Endothelial cell of umbilical vein (primary cell): Measurements from ENCODE around the gene TSSC4. TPM values are rescaled to one million over a fixed set of nuclear protein-coding genes. Genes with fewer than 3 reads are reported as not detected.

Experiments
- BruUV-seq: library from RNA; stranded (reverse); fragments of 400-500 nt; replicated peaks from 2 replicates; lab custom pipeline; 2021; lab: Mats Ljungman, UMichigan
- CTCF ChIA-PET: fragments of 300-600, 350-600 bp; sonication (Branson Sonifier 250); formaldehyde crosslinking; loops from one replicate; lab custom pipeline; 2021; ENCODE audit warnings: antibody characterized with exemption, inconsistent platforms; lab: Charles Lee
- POLR2A ChIA-PET: fragments of 300-600, 350-600 bp; sonication (Branson Sonifier 250); formaldehyde crosslinking; loops from one replicate; lab custom pipeline; 2021; ENCODE audit warnings: antibody characterized with exemption, inconsistent platforms; lab: Charles Lee
- DNase-seq: peaks from one replicate; pipeline ENCODE4 v3.0.0-alpha.2; 2011; ENCODE audit warnings: low read depth, low spot score
- FAIRE-seq: peaks from 2 replicates; lab custom pipeline; 2011; peaks lifted over from hg19 to GRCh38; lab: Jason Lieb, UNC
- H2AFZ ChIP-seq: 2 replicates; pipeline ENCODE4 v1.6.0; 2012; ENCODE audit warnings: low read depth, low read length, control low read depth, inconsistent platforms
- H3K27ac ChIP-seq: 2 replicates; pipeline ENCODE4 v1.5.1; 2011; ENCODE audit warnings: low read depth, mild to moderate bottlenecking, control low read depth, low read length, moderate library complexity; ENCODE audit not compliant: insufficient read depth
- H3K27me3 ChIP-seq, 2 experiments: 2 replicates each; pipeline versions ENCODE4 v1.6.0 to v1.6.1; 2011; ENCODE audit warnings: low read length in 2 of 2, mixed read lengths in 1 of 2; ENCODE audit not compliant: control insufficient read depth in 2 of 2, insufficient read depth in 2 of 2
- H3K36me3 ChIP-seq, 2 experiments: 2 replicates in 1 of 2; 3 replicates in 1 of 2; pipeline ENCODE4 v1.5.1; 2011; ENCODE audit warnings: low read length in 2 of 2, mild to moderate bottlenecking in 1 of 2, moderate library complexity in 1 of 2; ENCODE audit not compliant: control insufficient read depth in 2 of 2, insufficient read depth in 2 of 2; ENCODE audit errors: extremely low read depth in 1 of 2
- H3K4me1 ChIP-seq: 3 replicates; pipeline ENCODE4 v1.5.1; 2011; ENCODE audit warnings: mild to moderate bottlenecking, low read length; ENCODE audit not compliant: control insufficient read depth, insufficient read depth; ENCODE audit errors: extremely low read depth
- H3K4me2 ChIP-seq: 2 replicates; pipeline ENCODE4 v1.6.1; 2011; ENCODE audit warnings: low read length, control low read depth, mixed read lengths; ENCODE audit not compliant: insufficient read depth
- H3K4me3 ChIP-seq, 3 experiments: fragments of 200-600 bp in 1 of 3; sonication (generic), shearing (Covaris generic) in 1 of 3; replicated peaks in 1 of 3; 2 replicates each; pipeline ENCODE4 v1.5.1; 2011 to 2016; ENCODE audit warnings: control low read depth in 3 of 3, low read length in 3 of 3, mild to moderate bottlenecking in 2 of 3, inconsistent platforms in 1 of 3, low read depth in 1 of 3, moderate library complexity in 1 of 3; ENCODE audit not compliant: insufficient read depth in 1 of 3
- H3K79me2 ChIP-seq: 2 replicates; pipeline ENCODE4 v1.6.0; 2012; ENCODE audit warnings: low read length, inconsistent platforms; ENCODE audit not compliant: control insufficient read depth, insufficient read depth
- H3K9ac ChIP-seq: replicated peaks from 2 replicates; pipeline ENCODE3; 2011; ENCODE audit warnings: low read length, control low read depth; ENCODE audit not compliant: insufficient read depth; ENCODE audit errors: extremely low read depth
- H3K9me1 ChIP-seq: replicated peaks from 3 replicates; pipeline ENCODE4 v1.6.0; 2011; ENCODE audit warnings: mild to moderate bottlenecking, low read length; ENCODE audit not compliant: control insufficient read depth, insufficient read depth; ENCODE audit errors: extremely low read depth
- H3K9me3 ChIP-seq: replicated peaks from 2 replicates; pipeline ENCODE4 v1.5.1; 2012; ENCODE audit warnings: low read length, inconsistent platforms; ENCODE audit not compliant: control insufficient read depth, insufficient read depth
- H4K20me1 ChIP-seq: replicated peaks from 2 replicates; pipeline ENCODE3; 2011; ENCODE audit warnings: mild to moderate bottlenecking, low read length; ENCODE audit not compliant: control insufficient read depth, insufficient read depth; ENCODE audit errors: extremely low read depth
- CTCF ChIP-seq, 2 donors: IDR thresholded peaks; 1 replicate in 1 of 2; 2 replicates in 1 of 2; pipeline ENCODE4 v1.5.1; 2011; ENCODE audit warnings: low read length in 2 of 2, mild to moderate bottlenecking in 2 of 2, moderate library complexity in 2 of 2, control low read depth in 1 of 2, inconsistent platforms in 1 of 2, low read depth in 1 of 2; ENCODE audit not compliant: insufficient read depth in 1 of 2; ENCODE audit errors: extremely low read depth in 1 of 2
- EZH2 ChIP-seq: IDR thresholded peaks from 2 replicates; pipeline ENCODE4 v1.6.1; 2012; ENCODE audit warnings: borderline replicate concordance, low read depth, mild to moderate bottlenecking, moderate library complexity, low read length, inconsistent platforms; ENCODE audit not compliant: severe bottlenecking
- FOS ChIP-seq: IDR thresholded peaks from 2 replicates; pipeline ENCODE4 v1.6.1; 2011; ENCODE audit warnings: mild to moderate bottlenecking, low read length, moderate library complexity, borderline replicate concordance; ENCODE audit not compliant: insufficient read depth
- GATA2 ChIP-seq: IDR thresholded peaks from 2 replicates; pipeline ENCODE4 v1.7.0; 2011; ENCODE audit warnings: low read depth, mild to moderate bottlenecking, moderate library complexity, mixed read lengths, low read length; ENCODE audit not compliant: insufficient read length, insufficient read depth
- JUN ChIP-seq: IDR thresholded peaks from 2 replicates; pipeline ENCODE4 v1.6.1; 2011; ENCODE audit warnings: borderline replicate concordance, low read depth; ENCODE audit not compliant: insufficient read length, insufficient read depth
- MYC ChIP-seq: IDR thresholded peaks from one replicate; pipeline ENCODE4 v1.6.1; 2011; ENCODE audit warnings: mild to moderate bottlenecking, low read depth, low read length
- POLR2A ChIP-seq: IDR thresholded peaks from 2 replicates; pipeline ENCODE4 v1.6.1; 2012; ENCODE audit warnings: low read depth, mild to moderate bottlenecking, control low read depth, low read length
- POLR2AphosphoS5 ChIP-seq: IDR thresholded peaks from 2 replicates; pipeline ENCODE4 v1.6.1; 2012; ENCODE audit warnings: low read depth, mild to moderate bottlenecking, control low read depth, low read length, moderate library complexity; ENCODE audit not compliant: insufficient read depth
- dilution Hi-C: fragments of 300-500 bp; cut with MboI; formaldehyde crosslinking; loops from one replicate; pipeline ENCODE4 v1.15.0; 2019; ENCODE audit warnings: low sequenced_read_pairs; ENCODE audit not compliant: extremely low pct_ligation_motif_present
- intact Hi-C: fragments of 100-400 bp; cut with micrococcal nuclease; formaldehyde crosslinking; loops from one replicate; pipeline ENCODE4 v1.10.0; 2022
- polyA plus RNA-seq, 4 experiments: library from polyadenylated mRNA; depleted of rRNA in 3 of 4; stranded (reverse) in 3 of 4; unstranded in 1 of 4; fragments of >200 nt; gene quantifications; 2 replicates each; pipeline versions ENCODE4 v1.2.1 to v1.2.3, GENCODE V29; 2011 to 2012; ENCODE audit warnings: missing spikeins in 1 of 4
- total RNA-seq: library from RNA; stranded (reverse); gene quantifications from 2 replicates; pipeline ENCODE4 v1.2.3, GENCODE V29; 2021
- TF ChIP-seq, protein P1 (sequence below): IDR thresholded peaks from 2 replicates; pipeline ENCODE4 v1.6.1; 2011; ENCODE audit not compliant: insufficient read depth, insufficient read length

TSSC4 gene
- total and polyA plus RNA-seq, 2 donors (not counting 3 experiments of a cell fraction or from before 2014, with no cell fraction given): 42.7 to 59.6 TPM

- Histone ChIP-seq H4K20me1 (no peaks in the 10 kb centered on the region), H3K79me2 (no peaks in the 10 kb centered on the region), H3K4me1 (no peaks in the 10 kb centered on the region), H3K9ac (no peak overlapping the region), H2AFZ (no peak overlapping the region), H3K36me3 (no peaks in the 10 kb centered on the region), H3K9me3 (no peaks in the 10 kb centered on the region), H3K27me3 (no peaks in the 10 kb centered on the region), H3K27ac (no peak overlapping the region), H3K4me2 (no peak overlapping the region), H3K4me3 (no peak overlapping the region), H3K9me1 (no peaks in the 10 kb centered on the region)
- dilution Hi-C loops: no loop called here
- intact Hi-C loops: no loop called here
- ChIA-PET POLR2A (no interaction called here), CTCF (no interaction called here)
- no TSS peak for BruUV-seq
- no peak for TF ChIP-seq POLR2AphosphoS5
- TF ChIP-seq EZH2: no peak
- no peak for TF ChIP-seq FOS
- no peak for TF ChIP-seq POLR2A
- no peak for TF ChIP-seq MYC
- TF ChIP-seq JUN: no peak
- TF ChIP-seq, protein P1, sequence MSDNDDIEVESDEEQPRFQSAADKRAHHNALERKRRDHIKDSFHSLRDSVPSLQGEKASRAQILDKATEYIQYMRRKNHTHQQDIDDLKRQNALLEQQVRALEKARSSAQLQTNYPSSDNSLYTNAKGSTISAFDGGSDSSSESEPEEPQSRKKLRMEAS: no peak
- TF ChIP-seq GATA2: no peak
- TF ChIP-seq CTCF (IDR thresholded peaks at IDR 0.05; ENCODE audit: extremely low read depth in 1 of 2, insufficient read depth in 1 of 2, low read depth in 1 of 2, low read length in 2 of 2): no peak
- DNase-seq (no peak), FAIRE-seq (no peak)
These were observed 31.7 kb upstream of the TSSC4 start for GRCh38 chr11:2368851-2369180.
